ENCODE measurements around the gene TRPC4AP.

Gene TRPC4AP

GRCh38 chr20:35129647-35130069 lies 37.1 kb upstream of the TRPC4AP start:
- H3K9ac ChIP-seq (ENCODE audit: low read length), result no peak overlapping the region
- no peaks in the 10 kb centered on the region for H3K79me2 ChIP-seq (ENCODE audit: insufficient read depth, low read length)
- H4K20me1 ChIP-seq (ENCODE audit: low read depth, low read length), result no peaks in the 10 kb centered on the region
- H3K4me2 ChIP-seq (ENCODE audit: low read depth, low read length, poor library complexity, severe bottlenecking), result no peak overlapping the region
- H3F3A ChIP-seq (ENCODE audit: insufficient read depth), result no peaks in the 10 kb centered on the region
- H3K4me3 ChIP-seq (ENCODE audit: insufficient read depth, low read length, poor library complexity, severe bottlenecking), result no peak overlapping the region
- no peaks in the 10 kb centered on the region for H3K9me2 ChIP-seq (replicated peaks; ENCODE audit: insufficient read depth, low read length)
- H3K27me3 ChIP-seq (ENCODE audit: low read length), result no peaks in the 10 kb centered on the region
- no peak overlapping the region for H2AFZ ChIP-seq (ENCODE audit: low read depth, low read length, severe bottlenecking)
- TF ChIP-seq CTCF (IDR thresholded peaks at IDR 0.05; ENCODE audit: insufficient read depth, low read length, poor library complexity, severe bottlenecking) (no peak), EZH2phosphoT487 (conservative IDR thresholded peaks at IDR 0.05; ENCODE audit: low read length) (no peak)
- H3K9me3 ChIP-seq (ENCODE audit: insufficient read depth, low read length), result no peaks in the 10 kb centered on the region
- H3K36me3 ChIP-seq (ENCODE audit: low read length), result 0 out of 2 replicates have a peak, but pooled peaks cover 4% of the 10 kb centered on the region
- no peak overlapping the region for H3K27ac ChIP-seq (ENCODE audit: low read depth, low read length)

GRCh38 chr20:35125753-35126152 lies 33.1 kb upstream of the TRPC4AP start:
- Histone ChIP-seq H3K79me2 (ENCODE audit: insufficient read depth, low read length) (no peaks in the 10 kb centered on the region), H3K36me3 (ENCODE audit: low read length) (0 out of 2 replicates have a peak, but pooled peaks cover 6% of the 10 kb centered on the region), H4K20me1 (ENCODE audit: low read depth, low read length) (no peaks in the 10 kb centered on the region), H3K27ac (ENCODE audit: low read depth, low read length) (no peak overlapping the region), H3K4me2 (ENCODE audit: low read depth, low read length, poor library complexity, severe bottlenecking) (no peak overlapping the region), H2AFZ (ENCODE audit: low read depth, low read length, severe bottlenecking) (no peak overlapping the region), H3K9me3 (ENCODE audit: insufficient read depth, low read length) (no peaks in the 10 kb centered on the region), H3K4me3 (ENCODE audit: insufficient read depth, low read length, poor library complexity, severe bottlenecking) (no peak overlapping the region), H3K9me2 (replicated peaks; ENCODE audit: insufficient read depth, low read length) (no peaks in the 10 kb centered on the region), H3K9ac (ENCODE audit: low read length) (no peak overlapping the region), H3F3A (ENCODE audit: insufficient read depth) (no peaks in the 10 kb centered on the region), H3K27me3 (ENCODE audit: low read length) (no peaks in the 10 kb centered on the region)
- no peak for TF ChIP-seq CTCF (IDR thresholded peaks at IDR 0.05; ENCODE audit: insufficient read depth, low read length, poor library complexity, severe bottlenecking)
- no peak for TF ChIP-seq EZH2phosphoT487 (conservative IDR thresholded peaks at IDR 0.05; ENCODE audit: low read length)

DNA sequence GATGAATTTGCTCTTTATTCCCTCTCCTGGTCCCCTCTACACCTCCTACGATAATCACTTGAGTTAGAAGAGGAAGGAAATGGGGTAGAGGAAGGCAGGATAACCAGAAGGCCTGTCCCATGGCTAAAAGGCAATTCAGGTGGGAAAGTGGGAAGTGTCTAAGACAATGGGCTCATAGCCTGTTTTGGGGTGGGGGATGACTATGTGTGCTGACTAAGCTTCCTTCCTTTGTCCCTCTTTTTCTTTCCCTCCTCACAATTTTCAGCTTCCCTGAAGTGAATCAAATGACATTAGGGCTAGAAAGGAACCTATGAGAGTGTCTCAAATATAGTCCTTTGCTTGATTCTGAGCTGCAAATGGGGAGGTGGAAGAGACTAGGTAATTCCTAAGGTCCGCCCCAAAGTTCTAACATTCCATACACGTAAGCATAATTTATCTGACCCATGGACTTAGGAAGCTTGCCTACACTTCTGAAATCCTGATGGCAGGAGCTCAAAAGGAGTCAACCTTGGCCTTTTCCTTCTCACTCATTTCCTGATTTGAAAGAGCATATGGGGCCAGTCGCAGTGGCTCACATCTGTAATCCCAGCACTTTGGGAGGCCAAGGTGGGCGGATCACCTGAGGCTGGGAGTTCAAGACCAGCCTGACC lies 30.3 kb upstream of the TRPC4AP start:
- Histone ChIP-seq H4K20me1 (ENCODE audit: low read depth, low read length) (no peaks in the 10 kb centered on the region), H3K27ac (ENCODE audit: low read depth, low read length) (no peak overlapping the region), H3K36me3 (ENCODE audit: low read length) (peaks cover 11% of the 10 kb centered on the region; the same call in 1 of the 2 replicates), H3K9ac (ENCODE audit: low read length) (no peak overlapping the region), H3K79me2 (ENCODE audit: insufficient read depth, low read length) (no peaks in the 10 kb centered on the region), H3K4me2 (ENCODE audit: low read depth, low read length, poor library complexity, severe bottlenecking) (no peak overlapping the region), H3K9me2 (replicated peaks; ENCODE audit: insufficient read depth, low read length) (no peaks in the 10 kb centered on the region), H2AFZ (ENCODE audit: low read depth, low read length, severe bottlenecking) (no peak overlapping the region), H3F3A (ENCODE audit: insufficient read depth) (no peaks in the 10 kb centered on the region), H3K9me3 (ENCODE audit: insufficient read depth, low read length) (no peaks in the 10 kb centered on the region), H3K4me3 (ENCODE audit: insufficient read depth, low read length, poor library complexity, severe bottlenecking) (no peak overlapping the region), H3K27me3 (ENCODE audit: low read length) (no peaks in the 10 kb centered on the region)
- TF ChIP-seq CTCF (IDR thresholded peaks at IDR 0.05; ENCODE audit: insufficient read depth, low read length, poor library complexity, severe bottlenecking), result no peak
- no peak for TF ChIP-seq EZH2phosphoT487 (conservative IDR thresholded peaks at IDR 0.05; ENCODE audit: low read length)

Measured in SU-DHL-6 (cell line).